BLaER1 (cell line): ENCODE results near the gene EXOG.

Experiments
- H3K27ac ChIP-seq: shearing (Covaris generic); formaldehyde crosslinking; 2 replicates; pipeline ENCODE4 v1.8.1; 2022
- H3K27me3 ChIP-seq: shearing (Covaris generic); formaldehyde crosslinking; 2 replicates; pipeline ENCODE4 v1.8.1; 2022
- H3K36me3 ChIP-seq: shearing (Covaris generic); formaldehyde crosslinking; 2 replicates; pipeline ENCODE4 v1.8.1; 2022
- H3K4me1 ChIP-seq: shearing (Covaris generic); formaldehyde crosslinking; 2 replicates; pipeline ENCODE4 v1.8.1; 2022
- H3K4me2 ChIP-seq: shearing (Covaris generic); formaldehyde crosslinking; 2 replicates; pipeline ENCODE4 v1.8.1; 2022
- H3K4me3 ChIP-seq: shearing (Covaris generic); formaldehyde crosslinking; 2 replicates; pipeline ENCODE4 v1.8.1; 2022
- H3K9ac ChIP-seq: shearing (Covaris generic); formaldehyde crosslinking; 2 replicates; pipeline ENCODE4 v1.8.1; 2022
- H3K9me3 ChIP-seq: shearing (Covaris generic); formaldehyde crosslinking; 2 replicates; pipeline ENCODE4 v1.8.1; 2022
- H4K20me1 ChIP-seq: shearing (Covaris generic); formaldehyde crosslinking; 2 replicates; pipeline ENCODE4 v1.8.1; 2022
- Cebpa-rat ChIP-seq: shearing (Covaris generic); IDR thresholded peaks from 2 replicates; pipeline ENCODE4 v1.8.1; 2022

The EXOG gene

GRCh38 chr3:38549957-38550840 is 54.1 kb downstream of the EXOG start:
- H3K27ac ChIP-seq: no peak overlapping the region
- TF ChIP-seq Cebpa-rat: no peak
- H3K9me3 ChIP-seq: peaks cover 10% of the 10 kb centered on the region; the same call in 1 of the 2 replicates
- H3K9ac ChIP-seq: no peak overlapping the region
- no peak overlapping the region for H3K4me2 ChIP-seq
- H3K36me3 ChIP-seq: 0 out of 2 replicates have a peak, but pooled peaks cover 5% of the 10 kb centered on the region
- no peaks in the 10 kb centered on the region for H4K20me1 ChIP-seq
- no peaks in the 10 kb centered on the region for H3K27me3 ChIP-seq
- H3K4me3 ChIP-seq: no peak overlapping the region
- H3K4me1 ChIP-seq: peaks cover 16% of the 10 kb centered on the region

GRCh38 chr3:38551026-38551832 is 55.1 kb downstream of the EXOG start:
- Histone ChIP-seq H3K9me3 (peaks cover 10% of the 10 kb centered on the region; the same call in 1 of the 2 replicates), H3K4me2 (no peak overlapping the region), H4K20me1 (no peaks in the 10 kb centered on the region), H3K4me1 (peaks cover 16% of the 10 kb centered on the region), H3K9ac (no peak overlapping the region), H3K4me3 (no peak overlapping the region), H3K27me3 (no peaks in the 10 kb centered on the region), H3K36me3 (0 out of 2 replicates have a peak, but pooled peaks cover 5% of the 10 kb centered on the region), H3K27ac (no peak overlapping the region)
- no peak for TF ChIP-seq Cebpa-rat

GRCh38 chr3:38552364-38552763 is 56.2 kb downstream of the EXOG start:
- Histone ChIP-seq H3K4me1 (peaks cover 16% of the 10 kb centered on the region), H3K4me3 (no peak overlapping the region), H3K4me2 (no peak overlapping the region), H4K20me1 (no peaks in the 10 kb centered on the region), H3K27me3 (no peaks in the 10 kb centered on the region), H3K36me3 (0 out of 2 replicates have a peak, but pooled peaks cover 5% of the 10 kb centered on the region), H3K27ac (no peak overlapping the region), H3K9ac (no peak overlapping the region), H3K9me3 (peaks cover 10% of the 10 kb centered on the region; the same call in 1 of the 2 replicates)
- no peak for TF ChIP-seq Cebpa-rat

- TF ChIP-seq Cebpa-rat: no peak
- Histone ChIP-seq H3K9ac (no peak overlapping the region), H4K20me1 (no peaks in the 10 kb centered on the region), H3K4me1 (peaks cover 11% of the 10 kb centered on the region), H3K36me3 (0 out of 2 replicates have a peak, but pooled peaks cover 5% of the 10 kb centered on the region), H3K9me3 (peaks cover 10% of the 10 kb centered on the region; the same call in 1 of the 2 replicates), H3K4me2 (no peak overlapping the region), H3K27me3 (no peaks in the 10 kb centered on the region), H3K27ac (no peak overlapping the region), H3K4me3 (no peak overlapping the region)
Measured at GRCh38 chr3:38553071-38553470, 56.9 kb downstream of the EXOG start.

GRCh38 chr3:38554127-38554827 is 58.1 kb downstream of the EXOG start:
- Histone ChIP-seq H4K20me1 (no peaks in the 10 kb centered on the region), H3K27ac (no peak overlapping the region), H3K27me3 (no peaks in the 10 kb centered on the region), H3K9me3 (peaks cover 10% of the 10 kb centered on the region; the same call in 1 of the 2 replicates), H3K36me3 (0 out of 2 replicates have a peak, but pooled peaks cover 5% of the 10 kb centered on the region), H3K4me2 (no peak overlapping the region), H3K9ac (no peak overlapping the region), H3K4me3 (no peak overlapping the region), H3K4me1 (no peaks in the 10 kb centered on the region)
- TF ChIP-seq Cebpa-rat: no peak

GRCh38 chr3:38555149-38555840 is 59.2 kb downstream of the EXOG start:
- no peak for TF ChIP-seq Cebpa-rat
- no peaks in the 10 kb centered on the region for H4K20me1 ChIP-seq
- H3K36me3 ChIP-seq: 0 out of 2 replicates have a peak, but pooled peaks cover 5% of the 10 kb centered on the region
- H3K4me1 ChIP-seq: no peaks in the 10 kb centered on the region
- no peaks in the 10 kb centered on the region for H3K27me3 ChIP-seq
- no peak overlapping the region for H3K4me3 ChIP-seq
- H3K9me3 ChIP-seq: peaks cover 10% of the 10 kb centered on the region; the same call in 1 of the 2 replicates
- H3K27ac ChIP-seq: no peak overlapping the region
- H3K9ac ChIP-seq: no peak overlapping the region
- H3K4me2 ChIP-seq: no peak overlapping the region

GRCh38 chr3:38555926-38556325 is 59.8 kb downstream of the EXOG start:
- no peak overlapping the region for H3K27ac ChIP-seq
- no peaks in the 10 kb centered on the region for H3K27me3 ChIP-seq
- no peaks in the 10 kb centered on the region for H3K4me1 ChIP-seq
- peaks cover 10% of the 10 kb centered on the region; the same call in 1 of the 2 replicates for H3K9me3 ChIP-seq
- 0 out of 2 replicates have a peak, but pooled peaks cover 5% of the 10 kb centered on the region for H3K36me3 ChIP-seq
- TF ChIP-seq Cebpa-rat: no peak
- no peak overlapping the region for H3K9ac ChIP-seq
- H4K20me1 ChIP-seq: no peaks in the 10 kb centered on the region
- no peak overlapping the region for H3K4me3 ChIP-seq
- no peak overlapping the region for H3K4me2 ChIP-seq

- Histone ChIP-seq H4K20me1 (no peaks in the 10 kb centered on the region), H3K4me1 (no peaks in the 10 kb centered on the region), H3K9me3 (peaks cover 10% of the 10 kb centered on the region; the same call in 1 of the 2 replicates), H3K4me3 (no peak overlapping the region), H3K9ac (no peak overlapping the region), H3K36me3 (0 out of 2 replicates have a peak, but pooled peaks cover 5% of the 10 kb centered on the region), H3K4me2 (no peak overlapping the region), H3K27me3 (no peaks in the 10 kb centered on the region), H3K27ac (no peak overlapping the region)
- no peak for TF ChIP-seq Cebpa-rat
Measured at GRCh38 chr3:38556640-38557358, 60.7 kb downstream of the EXOG start.
